ENCODE results near the gene ATAD3A.

ATAD3A gene

GRCh38 chr1:1545946-1546737, 34.2 kb downstream of the ATAD3A start:
- Histone ChIP-seq H3K36me3 (ENCODE audit: control insufficient read depth in 2 of 2, insufficient read depth in 1 of 2, low read length in 2 of 2) (peaks cover 4 to 73% of the 10 kb centered on the region in 2 experiments; a peak in 2 of 3 replicates), H3K9me3 (ENCODE audit: control insufficient read depth, insufficient read depth, low read depth, low read length) (no peaks in the 10 kb centered on the region), H3K4me3 (ENCODE audit: low read depth, low read length) (no peak overlapping the region), H3K4me1 (ENCODE audit: control insufficient read depth, insufficient read depth, low read length) (no peaks in the 10 kb centered on the region), H3K27ac (ENCODE audit: extremely low read depth, low read depth, low read length) (no peak overlapping the region)
- ChIA-PET CTCF (interaction anchor here (0.7 kb wide), 1 partner anchor 144 kb away, joined by 3 read pairs; no protein-coding TSS in a partner anchor), POLR2A (no interaction called here)
- TF ChIP-seq ZNF362 (tag by site-specific recombination; IDR thresholded peaks at IDR 0.05) (no peak), ZNF580 (tag by site-specific recombination; IDR thresholded peaks at IDR 0.05) (no peak), ZNF335 (tag by site-specific recombination; conservative IDR thresholded peaks at IDR 0.05) (no peak), HIC1 (tag by site-specific recombination; IDR thresholded peaks at IDR 0.05) (no peak), ZNF791 (tag by site-specific recombination; IDR thresholded peaks at IDR 0.05) (no peak), MYNN (tag by site-specific recombination; IDR thresholded peaks at IDR 0.05; ENCODE audit: borderline replicate concordance) (no peak), ZNF341 (tag by site-specific recombination; IDR thresholded peaks at IDR 0.05; ENCODE audit: low read depth) (no peak), ZNF777 (tag by site-specific recombination; IDR thresholded peaks at IDR 0.05; ENCODE audit: borderline replicate concordance) (no peak)

- no peaks in the 10 kb centered on the region for H3K4me1 ChIP-seq (ENCODE audit: control insufficient read depth, insufficient read depth, low read length)
- CTCF ChIA-PET: interaction anchor here (0.7 kb wide), 1 partner anchor 145 kb away, joined by 3 read pairs; no protein-coding TSS in a partner anchor
Observed at GRCh38 chr1:1547011-1547410, 35.0 kb downstream of the ATAD3A start.

More at GRCh38 chr1:1547011-1547410, 35.0 kb downstream of the ATAD3A start:
- no peak overlapping the region for H3K27ac ChIP-seq (ENCODE audit: extremely low read depth, low read depth, low read length)
- H3K9me3 ChIP-seq (ENCODE audit: control insufficient read depth, insufficient read depth, low read depth, low read length): no peaks in the 10 kb centered on the region
- peaks cover 4 to 67% of the 10 kb centered on the region in 2 experiments; a peak in 2 of 3 replicates for H3K36me3 ChIP-seq (ENCODE audit: control insufficient read depth in 2 of 2, insufficient read depth in 1 of 2, low read length in 2 of 2)
- POLR2A ChIA-PET: interaction anchor here (0.6 kb wide), 1 partner anchor 172 kb away, joined by 4 read pairs; no protein-coding TSS in a partner anchor
- no peak overlapping the region for H3K4me3 ChIP-seq (ENCODE audit: low read depth, low read length)
- TF ChIP-seq ZNF266 (tag by site-specific recombination; IDR thresholded peaks at IDR 0.05; ENCODE audit: low read depth): no peak
- no peak for TF ChIP-seq ZSCAN5A (tag by site-specific recombination; IDR thresholded peaks at IDR 0.05)
- TF ChIP-seq ZNF704 (tag by site-specific recombination; IDR thresholded peaks at IDR 0.05): no peak
